IMR-90 (cell line): ENCODE results near the gene MRPL12.

Source experiments
- BHLHE40 ChIP-seq: fragments of 150-350 bp; IDR thresholded peaks from 2 replicates; pipeline ENCODE4 v1.6.1; 2016; ENCODE audit warnings: mild to moderate bottlenecking, low read depth, low read length
- FOS ChIP-seq: fragments of 150-350 bp; IDR thresholded peaks from 2 replicates; pipeline ENCODE4 v1.6.1; 2016; ENCODE audit warnings: low read depth, low read length
- POLR2A ChIP-seq: IDR thresholded peaks from 2 replicates; pipeline ENCODE4 v1.6.1; 2012; ENCODE audit warnings: mild to moderate bottlenecking, low read depth, low read length
- RCOR1 ChIP-seq: IDR thresholded peaks from 2 replicates; pipeline ENCODE4 v1.6.1; 2012; ENCODE audit warnings: mild to moderate bottlenecking, low read length, improper control_type of control experiment; ENCODE audit not compliant: insufficient replicate concordance
- TF ChIP-seq, protein P1 (sequence below): conservative IDR thresholded peaks from 2 replicates; pipeline ENCODE4 v1.5.1; 2012; ENCODE audit warnings: mild to moderate bottlenecking, low read depth, low read length, improper control_type of control experiment
- TF ChIP-seq, protein P2 (sequence below): fragments of 150-350 bp; IDR thresholded peaks from 2 replicates; pipeline ENCODE4 v1.6.1; 2017; ENCODE audit warnings: mild to moderate bottlenecking, antibody characterized with exemption, low read length, low read depth

DNA sequence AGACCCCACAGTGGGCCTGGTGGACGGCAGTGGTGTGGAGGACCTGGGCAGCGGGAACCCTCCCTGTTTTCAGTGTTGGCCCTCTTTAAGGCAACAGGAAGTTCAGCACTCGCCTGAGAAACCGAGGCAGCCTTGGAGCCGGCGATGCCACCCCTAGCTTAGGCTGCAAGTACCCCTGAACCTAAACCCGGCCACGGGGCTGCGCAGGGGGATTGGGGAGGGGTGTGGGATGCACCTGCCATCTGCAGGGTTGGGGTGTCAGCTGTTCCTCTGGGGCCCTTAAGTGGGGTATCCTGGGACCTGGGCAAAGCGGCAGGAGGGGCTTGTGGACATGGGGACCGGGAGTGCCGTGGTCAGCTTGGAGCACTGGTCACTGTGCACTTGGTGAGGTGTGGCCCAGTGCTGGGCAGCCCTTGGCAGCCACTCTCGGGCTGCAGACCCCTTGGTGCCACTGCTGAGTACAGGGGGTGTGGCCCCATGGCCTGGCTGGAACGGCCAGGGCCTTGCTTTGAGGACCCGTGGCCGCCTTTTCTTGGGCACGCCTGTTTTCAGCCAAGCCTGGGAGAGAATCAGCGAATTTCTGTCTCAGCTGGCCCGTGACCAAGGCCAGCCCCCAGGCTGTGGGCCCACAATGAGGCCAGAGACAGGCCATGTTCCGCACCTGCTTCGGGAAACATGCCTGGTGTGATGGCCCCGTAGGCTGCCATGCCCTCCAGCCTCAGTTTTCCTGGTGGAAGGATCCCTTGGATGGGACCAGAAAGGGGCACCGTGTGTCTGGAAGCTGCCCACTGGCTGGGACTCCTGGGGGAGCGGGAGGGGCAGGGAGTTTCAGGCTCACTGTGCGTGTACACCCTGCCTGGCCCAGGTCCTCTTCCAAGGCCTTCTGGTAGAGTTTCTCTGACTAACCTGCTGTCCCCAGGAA, 4.8 kb downstream of the MRPL12 start:
- no peak for TF ChIP-seq POLR2A
- TF ChIP-seq, protein P1, sequence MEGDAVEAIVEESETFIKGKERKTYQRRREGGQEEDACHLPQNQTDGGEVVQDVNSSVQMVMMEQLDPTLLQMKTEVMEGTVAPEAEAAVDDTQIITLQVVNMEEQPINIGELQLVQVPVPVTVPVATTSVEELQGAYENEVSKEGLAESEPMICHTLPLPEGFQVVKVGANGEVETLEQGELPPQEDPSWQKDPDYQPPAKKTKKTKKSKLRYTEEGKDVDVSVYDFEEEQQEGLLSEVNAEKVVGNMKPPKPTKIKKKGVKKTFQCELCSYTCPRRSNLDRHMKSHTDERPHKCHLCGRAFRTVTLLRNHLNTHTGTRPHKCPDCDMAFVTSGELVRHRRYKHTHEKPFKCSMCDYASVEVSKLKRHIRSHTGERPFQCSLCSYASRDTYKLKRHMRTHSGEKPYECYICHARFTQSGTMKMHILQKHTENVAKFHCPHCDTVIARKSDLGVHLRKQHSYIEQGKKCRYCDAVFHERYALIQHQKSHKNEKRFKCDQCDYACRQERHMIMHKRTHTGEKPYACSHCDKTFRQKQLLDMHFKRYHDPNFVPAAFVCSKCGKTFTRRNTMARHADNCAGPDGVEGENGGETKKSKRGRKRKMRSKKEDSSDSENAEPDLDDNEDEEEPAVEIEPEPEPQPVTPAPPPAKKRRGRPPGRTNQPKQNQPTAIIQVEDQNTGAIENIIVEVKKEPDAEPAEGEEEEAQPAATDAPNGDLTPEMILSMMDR = no peak
- TF ChIP-seq FOS = no peak
- TF ChIP-seq, protein P2, sequence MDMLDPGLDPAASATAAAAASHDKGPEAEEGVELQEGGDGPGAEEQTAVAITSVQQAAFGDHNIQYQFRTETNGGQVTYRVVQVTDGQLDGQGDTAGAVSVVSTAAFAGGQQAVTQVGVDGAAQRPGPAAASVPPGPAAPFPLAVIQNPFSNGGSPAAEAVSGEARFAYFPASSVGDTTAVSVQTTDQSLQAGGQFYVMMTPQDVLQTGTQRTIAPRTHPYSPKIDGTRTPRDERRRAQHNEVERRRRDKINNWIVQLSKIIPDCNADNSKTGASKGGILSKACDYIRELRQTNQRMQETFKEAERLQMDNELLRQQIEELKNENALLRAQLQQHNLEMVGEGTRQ = no peak
- no peak for TF ChIP-seq BHLHE40
- TF ChIP-seq RCOR1 = no peak
